Astrocyte (in vitro differentiated cells and primary cell): ENCODE results near the gene JAKMIP1. TPM values are rescaled to one million over a fixed set of nuclear protein-coding genes. Genes with fewer than 3 reads are reported as not detected.
A peak's percentile ranks its signal among the peaks of the same experiment; 100 is the strongest.

Source experiments
- DNase-seq: peaks from one replicate; pipeline ENCODE4 v3.0.0-alpha.2; 2010; ENCODE audit warnings: low read depth
- FAIRE-seq: peaks from 2 replicates; lab custom pipeline; 2011; peaks lifted over from hg19 to GRCh38; lab: Jason Lieb, UNC
- H2AFZ ChIP-seq: 2 replicates; pipeline ENCODE4 v1.6.0; 2012; ENCODE audit warnings: low read depth, low read length, inconsistent platforms
- H3K27ac ChIP-seq: 2 replicates; pipeline ENCODE4 v1.5.1; 2011; ENCODE audit warnings: low read depth, low read length, inconsistent platforms
- H3K27me3 ChIP-seq: 2 replicates; pipeline ENCODE4 v1.6.0; 2011; ENCODE audit warnings: low read length, inconsistent platforms; ENCODE audit not compliant: insufficient read depth
- H3K36me3 ChIP-seq: 2 replicates; pipeline ENCODE4 v1.5.1; 2011; ENCODE audit warnings: low read length, inconsistent platforms; ENCODE audit not compliant: insufficient read depth
- H3K4me1 ChIP-seq: 2 replicates; pipeline ENCODE4 v1.5.1; 2011; ENCODE audit warnings: low read length, inconsistent platforms; ENCODE audit not compliant: insufficient read depth
- H3K4me2 ChIP-seq: 2 replicates; pipeline ENCODE4 v1.6.0; 2012; ENCODE audit warnings: low read length, inconsistent platforms
- H3K4me3 ChIP-seq: 2 replicates; pipeline ENCODE4 v1.5.1; 2011; ENCODE audit warnings: low read depth, mild to moderate bottlenecking, low read length, inconsistent platforms; ENCODE audit not compliant: insufficient read depth
- H3K79me2 ChIP-seq: 2 replicates; pipeline ENCODE4 v1.6.0; 2012; ENCODE audit warnings: mild to moderate bottlenecking, low read length, inconsistent platforms; ENCODE audit not compliant: insufficient read depth
- H3K9ac ChIP-seq: 2 replicates; pipeline ENCODE4 v1.6.0; 2012; ENCODE audit warnings: mild to moderate bottlenecking, low read length, inconsistent platforms
- H3K9me3 ChIP-seq: 2 replicates; pipeline ENCODE4 v1.5.1; 2012; ENCODE audit warnings: low read depth, mild to moderate bottlenecking, low read length, inconsistent platforms; ENCODE audit not compliant: insufficient read depth
- H4K20me1 ChIP-seq: 2 replicates; pipeline ENCODE4 v1.6.0; 2012; ENCODE audit warnings: low read length, inconsistent platforms; ENCODE audit not compliant: insufficient read depth
- H3K27ac Mint-ChIP-seq: one replicate; pipeline ENCODE4 v1.8.0; 2021; ENCODE audit warnings: mild to moderate bottlenecking, mixed read lengths; ENCODE audit not compliant: unreplicated experiment
- H3K27me3 Mint-ChIP-seq: one replicate; pipeline ENCODE4 v1.8.0; 2021; ENCODE audit warnings: low read depth, mixed read lengths; ENCODE audit not compliant: unreplicated experiment
- H3K36me3 Mint-ChIP-seq: one replicate; pipeline ENCODE4 v1.8.0; 2021; ENCODE audit warnings: low read depth, mixed read lengths; ENCODE audit not compliant: unreplicated experiment
- H3K4me1 Mint-ChIP-seq: one replicate; pipeline ENCODE4 v1.8.0; 2021; ENCODE audit warnings: low read depth, mixed read lengths; ENCODE audit not compliant: unreplicated experiment
- H3K4me3 Mint-ChIP-seq: one replicate; pipeline ENCODE4 v1.8.0; 2021; ENCODE audit warnings: mild to moderate bottlenecking, moderate library complexity, mixed read lengths; ENCODE audit not compliant: unreplicated experiment
- H3K9me3 Mint-ChIP-seq: one replicate; pipeline ENCODE4 v1.8.0; 2021; ENCODE audit warnings: mild to moderate bottlenecking, mixed read lengths; ENCODE audit not compliant: unreplicated experiment
- CTCF ChIP-seq: IDR thresholded peaks from 2 replicates; pipeline ENCODE4 v1.5.1; 2011; ENCODE audit warnings: low read depth, mild to moderate bottlenecking, inconsistent platforms, low read length, moderate library complexity; ENCODE audit not compliant: insufficient read depth
- EZH2 ChIP-seq: IDR thresholded peaks from 2 replicates; pipeline ENCODE4 v1.6.1; 2012; ENCODE audit warnings: mild to moderate bottlenecking, low read length, inconsistent platforms; ENCODE audit not compliant: insufficient read depth
- total RNA-seq: library from RNA; stranded (reverse); gene quantifications from 2 replicates; pipeline ENCODE4 v1.2.1, GENCODE V29; 2021

The JAKMIP1 gene
- total RNA-seq, 1 donor from 2014 or later = 0.50 TPM

- H3K27me3 ChIP-seq = peaks cover 22% of the 10 kb centered on the region
- peaks cover 74% of the 10 kb centered on the region for H3K27me3 Mint-ChIP-seq
- no peak overlapping the region for H3K4me2 ChIP-seq
- no peak overlapping the region for H3K27ac Mint-ChIP-seq
- H3K4me3 Mint-ChIP-seq = no peak overlapping the region
- peaks cover 3% of the 10 kb centered on the region for H3K36me3 Mint-ChIP-seq
- no peaks in the 10 kb centered on the region for H3K79me2 ChIP-seq
- H3K9ac ChIP-seq = no peak overlapping the region
- peaks cover 11% of the 10 kb centered on the region for H3K9me3 ChIP-seq
- no peak overlapping the region for H2AFZ ChIP-seq
- H4K20me1 ChIP-seq = peaks cover 3% of the 10 kb centered on the region
- peaks cover 17% of the 10 kb centered on the region for H3K9me3 Mint-ChIP-seq
- FAIRE-seq = no peak
- DNase-seq = no peak
- no peaks in the 10 kb centered on the region for H3K4me1 ChIP-seq
- TF ChIP-seq EZH2 (no peak), CTCF (no peak)
- H3K36me3 ChIP-seq = no peaks in the 10 kb centered on the region
- no peak overlapping the region for H3K27ac ChIP-seq
- H3K4me3 ChIP-seq = no peak overlapping the region
- no peaks in the 10 kb centered on the region for H3K4me1 Mint-ChIP-seq
Measured at GRCh38 chr4:6246170-6246634, 45.9 kb upstream of the JAKMIP1 start.

GRCh38 chr4:6245246-6246169 is 45.2 kb upstream of the JAKMIP1 start:
- Mint-ChIP-seq H3K27me3 (peaks cover 72% of the 10 kb centered on the region), H3K4me1 (no peaks in the 10 kb centered on the region), H3K9me3 (peaks cover 17% of the 10 kb centered on the region), H3K27ac (no peak overlapping the region), H3K36me3 (peaks cover 3% of the 10 kb centered on the region), H3K4me3 (no peak overlapping the region)
- H3K4me2 ChIP-seq = peak overlapping the region; percentile 41
- no peak for FAIRE-seq
- peaks cover 21% of the 10 kb centered on the region for H3K27me3 ChIP-seq
- no peaks in the 10 kb centered on the region for H3K36me3 ChIP-seq
- H3K4me1 ChIP-seq = no peaks in the 10 kb centered on the region
- H3K4me3 ChIP-seq = no peak overlapping the region
- DNase-seq = no peak
- peaks cover 11% of the 10 kb centered on the region for H3K9me3 ChIP-seq
- no peak overlapping the region for H3K9ac ChIP-seq
- H3K27ac ChIP-seq = no peak overlapping the region
- TF ChIP-seq EZH2 (no peak), CTCF (no peak)
- no peaks in the 10 kb centered on the region for H3K79me2 ChIP-seq
- H2AFZ ChIP-seq = peak overlapping the region; percentile 34
- no peaks in the 10 kb centered on the region for H4K20me1 ChIP-seq
